A673 (cell line): ENCODE results near the gene KIF4B. TPM values are rescaled to one million over a fixed set of nuclear protein-coding genes. Genes with fewer than 3 reads are reported as not detected.

Source experiments
- BruUV-seq: library from RNA; stranded (reverse); fragments of 400-500 nt; replicated peaks from 2 replicates; lab custom pipeline; 2021; lab: Mats Ljungman, UMichigan
- CTCF ChIA-PET: fragments of 300-600 bp; sonication (Branson Sonifier 250); formaldehyde crosslinking; loops from one replicate; lab custom pipeline; 2022; ENCODE audit warnings: antibody characterized with exemption; lab: Charles Lee
- POLR2A ChIA-PET: fragments of 300-600 bp; sonication (Branson Sonifier 250); formaldehyde crosslinking; loops from one replicate; lab custom pipeline; 2022; ENCODE audit warnings: antibody characterized with exemption; ENCODE audit not compliant: low non-redundant PET; lab: Charles Lee
- DNase-seq: peaks from one replicate; pipeline ENCODE4 v3.0.0-alpha.2; 2015; ENCODE audit warnings: low spot score
- H3K27ac ChIP-seq: fragments of 200-600 bp; sonication (generic); 2 replicates; pipeline ENCODE4 v1.5.1; 2016; ENCODE audit warnings: mixed run types, low read depth, mild to moderate bottlenecking, mixed read lengths, antibody characterized with exemption, low read length; ENCODE audit not compliant: poor library complexity, severe bottlenecking
- H3K27me3 ChIP-seq: fragments of 200-600 bp; sonication (generic); replicated peaks from 2 replicates; pipeline ENCODE4 v1.6.1; 2017; ENCODE audit warnings: mixed run types, low read depth, mild to moderate bottlenecking, mixed read lengths, antibody characterized with exemption, low read length; ENCODE audit not compliant: insufficient read depth, poor library complexity
- H3K36me3 ChIP-seq: fragments of 200-600 bp; sonication (generic); 2 replicates; pipeline ENCODE4 v1.6.1; 2016; ENCODE audit warnings: mixed run types, mild to moderate bottlenecking, mixed read lengths, antibody characterized with exemption, low read length; ENCODE audit not compliant: insufficient read depth, poor library complexity, severe bottlenecking
- H3K4me1 ChIP-seq: fragments of 200-600 bp; sonication (generic); 2 replicates; pipeline ENCODE4 v1.6.1; 2017; ENCODE audit warnings: mixed run types, mild to moderate bottlenecking, mixed read lengths, antibody characterized with exemption, low read length; ENCODE audit not compliant: insufficient read depth, poor library complexity, severe bottlenecking
- H3K4me3 ChIP-seq: fragments of 200-600 bp; sonication (generic); 2 replicates; pipeline ENCODE4 v1.5.1; 2016; ENCODE audit warnings: low read depth, mixed run types, mild to moderate bottlenecking, mixed read lengths, low read length; ENCODE audit not compliant: poor library complexity, severe bottlenecking
- H3K9me3 ChIP-seq: fragments of 200-600 bp; sonication (generic); 2 replicates; pipeline ENCODE4 v1.6.1; 2016; ENCODE audit warnings: mixed run types, low read depth, mild to moderate bottlenecking, mixed read lengths, antibody characterized with exemption, low read length; ENCODE audit not compliant: poor library complexity, severe bottlenecking
- CTCF ChIP-seq: fragments of 300-800, 200-600 bp; sonication (generic); conservative IDR thresholded peaks from 2 replicates; pipeline ENCODE4 v1.5.1; 2017; ENCODE audit warnings: low read depth, mild to moderate bottlenecking, antibody characterized with exemption, low read length, moderate library complexity, mixed read lengths
- EZH2 ChIP-seq: fragments of 200-600 bp; sonication (generic); IDR thresholded peaks from 2 replicates; pipeline ENCODE4 v1.6.1; 2017; ENCODE audit warnings: borderline replicate concordance, low read depth, mild to moderate bottlenecking, mixed read lengths, antibody characterized with exemption, low read length; ENCODE audit not compliant: poor library complexity, severe bottlenecking
- intact Hi-C: fragments of 100-400 bp; cut with micrococcal nuclease; formaldehyde crosslinking; loops from one replicate; pipeline ENCODE4 v1.10.0; 2022; ENCODE audit not compliant: unreplicated experiment
- total RNA-seq: library from RNA; stranded (reverse); gene quantifications from 2 replicates; pipeline ENCODE4 v1.2.3, GENCODE V29; 2021

The KIF4B gene
- total RNA-seq, 1 experiment from 2014 or later = 0.77 TPM

DNA sequence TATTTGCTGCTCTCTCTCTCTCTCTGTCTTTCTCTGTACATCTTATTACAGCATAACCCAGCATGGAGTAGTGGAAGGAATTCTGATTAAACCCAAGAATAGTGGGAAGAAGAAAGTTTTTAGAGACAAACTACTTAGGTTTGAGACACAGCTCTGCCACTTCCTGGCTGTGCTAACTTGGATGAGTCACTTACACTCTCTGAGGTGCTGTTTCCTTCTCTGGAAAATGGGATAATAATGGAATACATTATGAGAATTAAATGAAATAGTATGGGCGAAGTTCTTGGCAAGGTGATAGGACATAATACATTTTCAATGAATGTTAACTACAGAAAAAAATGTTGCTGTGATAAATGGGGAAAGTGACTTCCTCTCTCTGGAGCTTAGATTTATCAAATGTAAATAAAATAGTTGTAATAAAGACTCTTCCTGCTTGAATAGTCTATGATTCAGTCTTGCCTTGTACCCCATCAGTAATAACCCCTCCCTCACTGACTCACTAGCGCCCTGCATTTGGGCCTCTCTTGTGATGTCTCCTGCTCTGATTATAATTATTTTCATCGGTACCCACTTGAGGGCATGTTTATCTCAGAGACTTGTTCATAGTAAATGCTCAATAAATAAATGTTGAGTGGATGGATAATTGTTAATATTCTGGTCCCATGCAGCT lies 27.6 kb downstream of the KIF4B start:
- BruUV-seq = no TSS peak
- no peaks in the 10 kb centered on the region for H3K27me3 ChIP-seq
- no peaks in the 10 kb centered on the region for H3K36me3 ChIP-seq
- intact Hi-C loops = no loop called here
- DNase-seq = no peak
- TF ChIP-seq CTCF = no peak
- no peak for TF ChIP-seq EZH2
- ChIA-PET CTCF (no interaction called here), POLR2A (no interaction called here)
- H3K4me3 ChIP-seq = no peak overlapping the region
- H3K9me3 ChIP-seq = no peaks in the 10 kb centered on the region
- H3K4me1 ChIP-seq = peaks cover 5% of the 10 kb centered on the region
- H3K27ac ChIP-seq = peak overlapping the region; percentile 67

- ChIA-PET CTCF (no interaction called here), POLR2A (no interaction called here)
- TF ChIP-seq EZH2 = no peak
- no peak for TF ChIP-seq CTCF
- BruUV-seq = no TSS peak
- Histone ChIP-seq H3K4me3 (no peak overlapping the region), H3K4me1 (peaks cover 28% of the 10 kb centered on the region), H3K9me3 (no peaks in the 10 kb centered on the region), H3K27me3 (no peaks in the 10 kb centered on the region), H3K27ac (no peak overlapping the region), H3K36me3 (no peaks in the 10 kb centered on the region)
- intact Hi-C loops = no loop called here
- no peak for DNase-seq
Observed at GRCh38 chr5:155044591-155044990, 31.0 kb downstream of the KIF4B start.

DNA sequence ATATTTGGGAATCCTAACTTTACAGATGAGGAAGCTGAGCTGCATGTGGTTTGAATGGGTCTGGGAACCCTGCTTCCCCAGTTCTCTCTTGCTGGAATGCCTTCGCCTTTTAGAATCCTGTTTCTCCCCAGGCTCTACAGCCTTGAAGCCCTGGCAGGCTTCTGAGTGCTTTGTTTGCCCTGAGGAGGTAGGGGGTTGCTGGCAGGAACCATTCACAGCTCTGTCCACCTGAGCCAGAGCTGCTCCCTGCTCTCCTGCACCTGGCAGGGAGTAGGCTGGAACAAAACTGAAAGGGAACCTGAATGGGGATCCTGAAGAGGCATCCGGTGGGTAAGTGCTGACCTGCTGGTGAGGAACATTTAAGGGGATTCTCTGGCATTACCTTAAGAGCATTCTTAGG lies 33.0 kb downstream of the KIF4B start:
- Histone ChIP-seq H3K36me3 (no peaks in the 10 kb centered on the region), H3K4me3 (no peak overlapping the region), H3K4me1 (peaks cover 39% of the 10 kb centered on the region), H3K27me3 (no peaks in the 10 kb centered on the region), H3K27ac (peak overlapping the region; percentile 93), H3K9me3 (no peaks in the 10 kb centered on the region)
- no peak for TF ChIP-seq EZH2
- TF ChIP-seq CTCF = no peak
- intact Hi-C loops = loop anchor here (5.0 kb wide), 1 partner anchor 399 kb away; no protein-coding TSS in a partner anchor
- ChIA-PET POLR2A (no interaction called here), CTCF (no interaction called here)
- BruUV-seq = no TSS peak
- DNase-seq = no peak
